Adrenal gland (tissue), 5 donors: ENCODE measurements around the gene FAM50B.

ENCODE experiments used
- CTCF ChIP-seq, 6 experiments: fragments of 450-650 bp in 4 of 6; fragments of 200-600 bp in 2 of 6; sonication (generic) in 1 of 6; IDR thresholded peaks; 1 replicate in 5 of 6; 2 replicates in 1 of 6; pipeline versions ENCODE4 v1.5.1 to v1.8.0; 2016 to 2021; ENCODE audit warnings: antibody characterized with exemption in 6 of 6, mild to moderate bottlenecking in 2 of 6, moderate library complexity in 1 of 6
- POLR2A ChIP-seq, 2 donors: fragments of 450-650 bp; IDR thresholded peaks; one replicate each; pipeline ENCODE4 v1.6.1; 2017; ENCODE audit warnings: antibody characterized with exemption in 2 of 2, mild to moderate bottlenecking in 2 of 2, moderate library complexity in 1 of 2
- donor health status: DM: no; HTN: no; CAD: no.

GRCh38 chr6:3812596-3812995 lies 36.6 kb upstream of the FAM50B start:
- TF ChIP-seq CTCF (IDR thresholded peaks at IDR 0.05) = no peak
- no peak for TF ChIP-seq POLR2A (IDR thresholded peaks at IDR 0.05)
